AG10803 (cell line): ENCODE data around the gene ANXA2.

Experiments
- DNase-seq: peaks from one replicate; pipeline ENCODE4 v3.0.0; 2010; ENCODE audit warnings: low read depth
- H3K4me3 ChIP-seq: 2 replicates; pipeline ENCODE4 v1.5.1; 2011; ENCODE audit warnings: mild to moderate bottlenecking, low read length, control low read depth
- TF ChIP-seq, protein P1 (sequence below): conservative IDR thresholded peaks from 2 replicates; pipeline ENCODE4 v1.5.1; 2011; ENCODE audit warnings: mild to moderate bottlenecking, low read length, control low read depth, inconsistent platforms

ANXA2 gene

DNA sequence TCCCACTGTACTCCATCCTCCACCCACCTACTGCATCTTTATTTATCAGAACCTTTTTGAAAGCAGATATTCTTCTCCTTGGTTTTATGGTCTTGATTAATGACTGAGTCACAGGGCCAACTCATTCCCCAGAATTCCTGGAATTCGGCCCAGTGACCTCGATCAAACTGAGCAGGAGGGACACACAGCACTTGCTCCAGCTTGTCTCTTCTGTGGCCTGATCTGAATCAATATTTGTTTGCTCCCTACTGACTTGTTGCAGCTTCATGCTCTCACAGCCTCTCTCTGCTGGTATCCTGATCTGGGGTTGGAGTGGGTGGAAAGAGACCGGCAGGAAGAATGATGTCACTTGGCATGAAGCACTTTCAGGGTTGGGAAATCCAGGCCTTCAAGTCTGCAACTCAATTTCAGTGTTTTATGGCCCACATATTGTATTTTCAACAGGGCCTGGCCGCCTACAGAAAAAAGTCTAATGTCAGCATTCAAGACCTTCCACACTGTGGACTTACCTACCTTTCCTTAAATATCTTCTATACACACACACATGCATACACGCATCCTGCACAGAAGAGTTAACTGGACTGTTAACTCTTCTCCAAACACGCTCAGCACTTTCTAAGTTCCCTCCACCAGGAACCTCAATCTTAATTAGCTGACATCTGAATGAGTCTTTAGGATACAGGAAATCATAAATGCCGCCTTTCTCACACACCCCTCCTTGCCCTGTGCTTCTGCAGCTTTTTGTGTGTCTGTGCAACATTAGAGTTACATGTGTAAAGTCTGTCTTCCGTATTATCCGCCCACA lies 4.6 kb downstream of the ANXA2 start:
- TF ChIP-seq, protein P1, sequence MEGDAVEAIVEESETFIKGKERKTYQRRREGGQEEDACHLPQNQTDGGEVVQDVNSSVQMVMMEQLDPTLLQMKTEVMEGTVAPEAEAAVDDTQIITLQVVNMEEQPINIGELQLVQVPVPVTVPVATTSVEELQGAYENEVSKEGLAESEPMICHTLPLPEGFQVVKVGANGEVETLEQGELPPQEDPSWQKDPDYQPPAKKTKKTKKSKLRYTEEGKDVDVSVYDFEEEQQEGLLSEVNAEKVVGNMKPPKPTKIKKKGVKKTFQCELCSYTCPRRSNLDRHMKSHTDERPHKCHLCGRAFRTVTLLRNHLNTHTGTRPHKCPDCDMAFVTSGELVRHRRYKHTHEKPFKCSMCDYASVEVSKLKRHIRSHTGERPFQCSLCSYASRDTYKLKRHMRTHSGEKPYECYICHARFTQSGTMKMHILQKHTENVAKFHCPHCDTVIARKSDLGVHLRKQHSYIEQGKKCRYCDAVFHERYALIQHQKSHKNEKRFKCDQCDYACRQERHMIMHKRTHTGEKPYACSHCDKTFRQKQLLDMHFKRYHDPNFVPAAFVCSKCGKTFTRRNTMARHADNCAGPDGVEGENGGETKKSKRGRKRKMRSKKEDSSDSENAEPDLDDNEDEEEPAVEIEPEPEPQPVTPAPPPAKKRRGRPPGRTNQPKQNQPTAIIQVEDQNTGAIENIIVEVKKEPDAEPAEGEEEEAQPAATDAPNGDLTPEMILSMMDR = no peak
- H3K4me3 ChIP-seq = peak overlapping the region; percentile 97
- DNase-seq = peak; percentile 98

DNA sequence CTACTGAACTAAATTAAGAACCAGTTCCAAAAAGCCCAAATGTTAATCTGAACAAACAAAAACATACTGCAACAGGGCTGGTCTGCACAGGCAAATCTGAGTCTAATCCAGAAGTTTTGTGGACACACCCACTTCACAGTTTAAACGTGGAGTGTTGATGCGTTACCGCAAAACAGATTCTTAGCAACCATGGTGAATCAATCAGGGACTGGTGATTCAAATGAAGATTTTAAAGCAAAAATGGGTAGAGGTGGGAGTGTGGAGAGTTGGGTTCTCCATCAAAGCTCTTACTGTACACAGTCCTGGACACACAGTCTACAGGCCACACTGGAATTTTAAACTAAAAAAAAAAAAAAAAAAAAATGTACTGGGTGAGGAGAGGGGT lies 5.2 kb downstream of the ANXA2 start:
- TF ChIP-seq, protein P1 = no peak
- peak; percentile 90 for DNase-seq
- H3K4me3 ChIP-seq = peak overlapping the region; percentile 53

DNA sequence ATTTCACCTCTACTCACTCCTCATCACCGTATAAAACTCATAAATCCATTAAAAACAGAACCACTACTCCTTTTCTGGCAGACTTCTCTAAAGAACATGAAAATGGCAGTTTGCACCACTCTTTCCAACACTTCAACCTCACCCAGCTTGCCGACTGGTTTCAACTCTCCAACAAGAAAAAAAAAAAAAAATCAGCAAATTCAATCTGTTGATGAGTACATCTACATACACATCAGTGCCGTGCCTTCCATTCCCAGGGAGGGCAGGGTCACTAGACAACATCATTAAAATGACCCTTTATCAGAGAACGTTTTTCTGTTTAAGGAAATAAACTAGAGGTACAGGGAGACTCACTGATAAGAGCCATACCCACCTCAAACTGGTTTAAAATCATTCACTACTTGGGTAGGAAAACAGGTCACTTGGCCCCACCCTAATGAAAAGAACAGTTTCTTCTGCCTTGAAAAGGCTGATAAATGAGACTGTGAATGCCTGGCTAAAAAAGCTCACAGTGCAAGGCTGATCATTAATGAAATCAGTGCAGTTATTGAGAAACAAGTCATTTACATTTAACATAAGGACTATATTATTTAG lies 6.0 kb downstream of the ANXA2 start:
- TF ChIP-seq, protein P1 = no peak
- peak overlapping the region; percentile 53 for H3K4me3 ChIP-seq
- DNase-seq = peak; percentile 22

DNA sequence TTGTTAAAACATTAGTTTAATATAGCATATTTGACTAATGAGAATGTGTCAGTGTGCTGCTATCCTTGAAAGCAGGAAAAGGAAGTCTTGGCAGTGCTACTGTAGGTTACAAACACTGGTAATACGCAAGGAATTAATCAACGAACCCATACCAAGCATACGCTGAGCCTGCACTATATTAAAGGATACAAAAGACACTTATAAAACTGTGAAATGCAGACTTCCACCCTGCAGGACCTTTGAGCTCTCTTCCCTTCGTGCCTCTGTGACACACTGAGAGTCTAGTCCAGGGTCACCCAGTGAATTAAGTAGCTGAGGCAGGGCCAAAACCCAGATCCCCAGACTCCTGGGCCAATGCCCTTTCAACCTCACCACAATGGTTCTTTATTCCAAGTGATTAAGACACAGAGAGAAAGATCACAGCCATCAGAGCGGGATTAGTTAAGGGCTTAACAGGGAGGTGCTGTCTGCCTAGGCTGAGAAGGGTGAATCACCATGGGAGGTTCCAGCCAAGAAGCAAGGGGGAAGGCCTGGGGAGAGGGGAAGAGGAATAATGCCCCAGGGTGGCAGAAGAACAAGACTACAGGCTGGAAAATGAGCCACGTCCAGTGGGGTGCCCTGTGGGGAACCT lies 6.8 kb downstream of the ANXA2 start:
- H3K4me3 ChIP-seq = peak overlapping the region; percentile 53
- peak; percentile 91 for DNase-seq

DNA sequence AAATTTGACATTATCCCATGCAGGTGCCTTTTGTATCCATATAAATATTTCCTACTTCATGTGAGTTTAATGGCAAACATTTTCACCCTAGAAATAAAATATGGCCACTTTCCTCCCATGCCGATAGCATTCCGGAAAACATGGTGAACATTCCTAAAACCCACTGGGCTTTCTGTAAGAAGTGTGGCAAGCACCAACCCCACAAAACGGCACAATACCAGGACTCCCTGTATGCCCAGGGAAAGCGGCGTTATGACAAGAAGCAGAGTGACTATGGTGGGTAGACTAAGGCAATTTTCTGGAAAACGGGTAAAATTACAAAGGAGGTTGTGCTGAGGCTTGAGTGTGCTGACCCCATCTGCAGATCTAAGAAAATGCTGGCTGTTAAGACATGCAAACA lies 7.6 kb downstream of the ANXA2 start:
- H3K4me3 ChIP-seq = peak overlapping the region; percentile 53
- peak; percentile 55 for DNase-seq
- TF ChIP-seq, protein P1 = no peak

More for the DNA sequence above, 6.8 kb downstream of the ANXA2 start:
- TF ChIP-seq, protein P1 = peak; percentile 39

DNA sequence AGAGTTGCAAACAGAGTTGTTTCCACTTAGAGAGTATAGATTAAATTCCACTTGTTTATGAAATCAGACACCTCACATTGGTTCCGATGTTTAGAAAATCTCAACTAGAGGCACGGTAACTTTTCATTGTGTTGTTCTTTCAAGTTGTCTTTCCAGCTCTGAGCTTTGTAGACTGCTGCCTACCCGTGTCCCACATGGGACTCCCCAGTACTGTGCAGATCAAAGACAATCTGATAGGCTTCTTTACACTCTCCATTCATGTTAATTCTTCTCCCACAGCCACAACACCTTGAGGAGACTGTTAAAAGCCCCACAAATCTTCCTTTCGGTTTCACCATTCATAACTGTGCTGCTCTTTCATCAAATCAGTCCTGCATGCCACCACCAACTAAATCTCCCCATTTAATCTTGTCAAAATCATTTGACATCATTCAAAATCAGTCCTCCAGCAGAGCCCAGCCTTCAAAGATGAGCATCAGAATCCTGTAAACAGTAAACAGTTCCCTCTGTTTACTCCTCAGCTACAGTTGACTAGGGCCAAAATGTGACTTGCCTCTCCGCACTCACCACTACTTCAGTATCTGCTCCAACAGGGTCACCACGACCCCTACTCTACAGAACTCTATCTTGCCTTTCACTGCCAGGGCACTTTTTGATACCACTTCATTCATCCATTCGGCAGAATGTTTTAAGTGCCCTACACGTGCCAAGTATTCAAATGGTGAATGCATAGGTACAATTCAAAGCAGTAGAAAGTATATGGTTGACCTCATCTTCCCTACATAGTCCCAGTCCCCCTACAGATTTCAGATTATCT lies 8.3 kb downstream of the ANXA2 start:
- TF ChIP-seq, protein P1 = no peak
- peak overlapping the region; percentile 53 for H3K4me3 ChIP-seq
- peak; percentile 31 for DNase-seq
